Endothelial cell of umbilical vein (primary cell): ENCODE results near the gene FAM3A. TPM values are rescaled to one million over a fixed set of nuclear protein-coding genes. Genes with fewer than 3 reads are reported as not detected.

Source experiments
- BruUV-seq: library from RNA; stranded (reverse); fragments of 400-500 nt; replicated peaks from 2 replicates; lab custom pipeline; 2021; lab: Mats Ljungman, UMichigan
- CTCF ChIA-PET: fragments of 300-600, 350-600 bp; sonication (Branson Sonifier 250); formaldehyde crosslinking; loops from one replicate; lab custom pipeline; 2021; ENCODE audit warnings: antibody characterized with exemption, inconsistent platforms; lab: Charles Lee
- POLR2A ChIA-PET: fragments of 300-600, 350-600 bp; sonication (Branson Sonifier 250); formaldehyde crosslinking; loops from one replicate; lab custom pipeline; 2021; ENCODE audit warnings: antibody characterized with exemption, inconsistent platforms; lab: Charles Lee
- DNase-seq: peaks from one replicate; pipeline ENCODE4 v3.0.0-alpha.2; 2011; ENCODE audit warnings: low read depth, low spot score
- FAIRE-seq: peaks from 2 replicates; lab custom pipeline; 2011; peaks lifted over from hg19 to GRCh38; lab: Jason Lieb, UNC
- H2AFZ ChIP-seq: 2 replicates; pipeline ENCODE4 v1.6.0; 2012; ENCODE audit warnings: low read depth, low read length, control low read depth, inconsistent platforms
- H3K27ac ChIP-seq: 2 replicates; pipeline ENCODE4 v1.5.1; 2011; ENCODE audit warnings: low read depth, mild to moderate bottlenecking, control low read depth, low read length, moderate library complexity; ENCODE audit not compliant: insufficient read depth
- H3K27me3 ChIP-seq, 2 experiments: 2 replicates each; pipeline versions ENCODE4 v1.6.0 to v1.6.1; 2011; ENCODE audit warnings: low read length in 2 of 2, mixed read lengths in 1 of 2; ENCODE audit not compliant: control insufficient read depth in 2 of 2, insufficient read depth in 2 of 2
- H3K36me3 ChIP-seq, 2 experiments: 2 replicates in 1 of 2; 3 replicates in 1 of 2; pipeline ENCODE4 v1.5.1; 2011; ENCODE audit warnings: low read length in 2 of 2, mild to moderate bottlenecking in 1 of 2, moderate library complexity in 1 of 2; ENCODE audit not compliant: control insufficient read depth in 2 of 2, insufficient read depth in 2 of 2; ENCODE audit errors: extremely low read depth in 1 of 2
- H3K4me1 ChIP-seq: 3 replicates; pipeline ENCODE4 v1.5.1; 2011; ENCODE audit warnings: mild to moderate bottlenecking, low read length; ENCODE audit not compliant: control insufficient read depth, insufficient read depth; ENCODE audit errors: extremely low read depth
- H3K4me2 ChIP-seq: 2 replicates; pipeline ENCODE4 v1.6.1; 2011; ENCODE audit warnings: low read length, control low read depth, mixed read lengths; ENCODE audit not compliant: insufficient read depth
- H3K4me3 ChIP-seq, 3 experiments: fragments of 200-600 bp in 1 of 3; sonication (generic), shearing (Covaris generic) in 1 of 3; replicated peaks in 1 of 3; 2 replicates each; pipeline ENCODE4 v1.5.1; 2011 to 2016; ENCODE audit warnings: control low read depth in 3 of 3, low read length in 3 of 3, mild to moderate bottlenecking in 2 of 3, inconsistent platforms in 1 of 3, low read depth in 1 of 3, moderate library complexity in 1 of 3; ENCODE audit not compliant: insufficient read depth in 1 of 3
- H3K79me2 ChIP-seq: 2 replicates; pipeline ENCODE4 v1.6.0; 2012; ENCODE audit warnings: low read length, inconsistent platforms; ENCODE audit not compliant: control insufficient read depth, insufficient read depth
- H3K9ac ChIP-seq: replicated peaks from 2 replicates; pipeline ENCODE3; 2011; ENCODE audit warnings: low read length, control low read depth; ENCODE audit not compliant: insufficient read depth; ENCODE audit errors: extremely low read depth
- H3K9me1 ChIP-seq: replicated peaks from 3 replicates; pipeline ENCODE4 v1.6.0; 2011; ENCODE audit warnings: mild to moderate bottlenecking, low read length; ENCODE audit not compliant: control insufficient read depth, insufficient read depth; ENCODE audit errors: extremely low read depth
- H3K9me3 ChIP-seq: replicated peaks from 2 replicates; pipeline ENCODE4 v1.5.1; 2012; ENCODE audit warnings: low read length, inconsistent platforms; ENCODE audit not compliant: control insufficient read depth, insufficient read depth
- H4K20me1 ChIP-seq: replicated peaks from 2 replicates; pipeline ENCODE3; 2011; ENCODE audit warnings: mild to moderate bottlenecking, low read length; ENCODE audit not compliant: control insufficient read depth, insufficient read depth; ENCODE audit errors: extremely low read depth
- EZH2 ChIP-seq: IDR thresholded peaks from 2 replicates; pipeline ENCODE4 v1.6.1; 2012; ENCODE audit warnings: borderline replicate concordance, low read depth, mild to moderate bottlenecking, moderate library complexity, low read length, inconsistent platforms; ENCODE audit not compliant: severe bottlenecking
- FOS ChIP-seq: IDR thresholded peaks from 2 replicates; pipeline ENCODE4 v1.6.1; 2011; ENCODE audit warnings: mild to moderate bottlenecking, low read length, moderate library complexity, borderline replicate concordance; ENCODE audit not compliant: insufficient read depth
- GATA2 ChIP-seq: IDR thresholded peaks from 2 replicates; pipeline ENCODE4 v1.7.0; 2011; ENCODE audit warnings: low read depth, mild to moderate bottlenecking, moderate library complexity, mixed read lengths, low read length; ENCODE audit not compliant: insufficient read length, insufficient read depth
- JUN ChIP-seq: IDR thresholded peaks from 2 replicates; pipeline ENCODE4 v1.6.1; 2011; ENCODE audit warnings: borderline replicate concordance, low read depth; ENCODE audit not compliant: insufficient read length, insufficient read depth
- MYC ChIP-seq: IDR thresholded peaks from one replicate; pipeline ENCODE4 v1.6.1; 2011; ENCODE audit warnings: mild to moderate bottlenecking, low read depth, low read length
- POLR2A ChIP-seq: IDR thresholded peaks from 2 replicates; pipeline ENCODE4 v1.6.1; 2012; ENCODE audit warnings: low read depth, mild to moderate bottlenecking, control low read depth, low read length
- POLR2AphosphoS5 ChIP-seq: IDR thresholded peaks from 2 replicates; pipeline ENCODE4 v1.6.1; 2012; ENCODE audit warnings: low read depth, mild to moderate bottlenecking, control low read depth, low read length, moderate library complexity; ENCODE audit not compliant: insufficient read depth
- dilution Hi-C: fragments of 300-500 bp; cut with MboI; formaldehyde crosslinking; loops from one replicate; pipeline ENCODE4 v1.15.0; 2019; ENCODE audit warnings: low sequenced_read_pairs; ENCODE audit not compliant: extremely low pct_ligation_motif_present
- intact Hi-C: fragments of 100-400 bp; cut with micrococcal nuclease; formaldehyde crosslinking; loops from one replicate; pipeline ENCODE4 v1.10.0; 2022
- polyA plus RNA-seq, 4 experiments: library from polyadenylated mRNA; depleted of rRNA in 3 of 4; stranded (reverse) in 3 of 4; unstranded in 1 of 4; fragments of >200 nt; gene quantifications; 2 replicates each; pipeline versions ENCODE4 v1.2.1 to v1.2.3, GENCODE V29; 2011 to 2012; ENCODE audit warnings: missing spikeins in 1 of 4
- total RNA-seq: library from RNA; stranded (reverse); gene quantifications from 2 replicates; pipeline ENCODE4 v1.2.3, GENCODE V29; 2021
- TF ChIP-seq, protein P1 (sequence below): IDR thresholded peaks from 2 replicates; pipeline ENCODE4 v1.6.1; 2011; ENCODE audit not compliant: insufficient read depth, insufficient read length
- TF ChIP-seq, protein P2 (sequence below), 2 donors: IDR thresholded peaks; 1 replicate in 1 of 2; 2 replicates in 1 of 2; pipeline ENCODE4 v1.5.1; 2011; ENCODE audit warnings: low read length in 2 of 2, mild to moderate bottlenecking in 2 of 2, moderate library complexity in 2 of 2, control low read depth in 1 of 2, inconsistent platforms in 1 of 2, low read depth in 1 of 2; ENCODE audit not compliant: insufficient read depth in 1 of 2; ENCODE audit errors: extremely low read depth in 1 of 2

Gene FAM3A
- total and polyA plus RNA-seq, 2 donors (not counting 3 experiments of a cell fraction or from before 2014, with no cell fraction given) = 32.0 to 42.9 TPM

DNA sequence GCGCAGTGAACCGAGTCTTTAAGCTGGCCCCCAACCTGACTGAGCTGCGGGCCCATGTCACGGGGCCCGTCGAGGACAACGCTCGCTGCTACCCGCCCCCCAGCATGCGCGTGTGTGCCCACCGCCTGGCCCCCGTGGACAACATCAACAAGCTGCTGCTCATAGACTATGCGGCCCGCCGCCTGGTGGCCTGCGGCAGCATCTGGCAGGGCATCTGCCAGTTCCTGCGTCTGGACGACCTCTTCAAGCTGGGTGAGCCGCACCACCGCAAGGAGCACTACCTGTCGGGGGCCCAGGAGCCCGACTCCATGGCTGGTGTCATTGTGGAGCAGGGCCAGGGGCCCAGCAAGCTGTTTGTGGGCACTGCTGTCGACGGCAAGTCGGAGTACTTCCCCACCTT lies 55.7 kb downstream of the FAM3A start:
- ChIA-PET CTCF (interaction anchor here (1.0 kb wide), 1 partner anchor 87 kb away, joined by 3 read pairs; no protein-coding TSS in a partner anchor), POLR2A (no interaction called here)
- H3K36me3 ChIP-seq = peaks cover 0 to 11% of the 10 kb centered on the region in 2 experiments
- no peak overlapping the region for H3K27ac ChIP-seq
- intact Hi-C loops (no loop called here), dilution Hi-C loops (no loop called here)
- H3K4me2 ChIP-seq = no peak overlapping the region
- H3K9me1 ChIP-seq = no peaks in the 10 kb centered on the region
- H3K4me3 ChIP-seq = no peak overlapping the region
- BruUV-seq = TSS peak; percentile 3
- peaks cover 25% of the 10 kb centered on the region for H3K79me2 ChIP-seq
- H3K9ac ChIP-seq = no peak overlapping the region
- no peaks in the 10 kb centered on the region for H3K9me3 ChIP-seq
- DNase-seq (no peak), FAIRE-seq (no peak)
- peaks cover 7% of the 10 kb centered on the region for H3K4me1 ChIP-seq
- no peaks in the 10 kb centered on the region for H3K27me3 ChIP-seq
- H2AFZ ChIP-seq = no peak overlapping the region
- no peak for TF ChIP-seq JUN
- no peak for TF ChIP-seq FOS
- no peak for TF ChIP-seq EZH2
- TF ChIP-seq, protein P1, sequence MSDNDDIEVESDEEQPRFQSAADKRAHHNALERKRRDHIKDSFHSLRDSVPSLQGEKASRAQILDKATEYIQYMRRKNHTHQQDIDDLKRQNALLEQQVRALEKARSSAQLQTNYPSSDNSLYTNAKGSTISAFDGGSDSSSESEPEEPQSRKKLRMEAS = no peak
- TF ChIP-seq, protein P2, sequence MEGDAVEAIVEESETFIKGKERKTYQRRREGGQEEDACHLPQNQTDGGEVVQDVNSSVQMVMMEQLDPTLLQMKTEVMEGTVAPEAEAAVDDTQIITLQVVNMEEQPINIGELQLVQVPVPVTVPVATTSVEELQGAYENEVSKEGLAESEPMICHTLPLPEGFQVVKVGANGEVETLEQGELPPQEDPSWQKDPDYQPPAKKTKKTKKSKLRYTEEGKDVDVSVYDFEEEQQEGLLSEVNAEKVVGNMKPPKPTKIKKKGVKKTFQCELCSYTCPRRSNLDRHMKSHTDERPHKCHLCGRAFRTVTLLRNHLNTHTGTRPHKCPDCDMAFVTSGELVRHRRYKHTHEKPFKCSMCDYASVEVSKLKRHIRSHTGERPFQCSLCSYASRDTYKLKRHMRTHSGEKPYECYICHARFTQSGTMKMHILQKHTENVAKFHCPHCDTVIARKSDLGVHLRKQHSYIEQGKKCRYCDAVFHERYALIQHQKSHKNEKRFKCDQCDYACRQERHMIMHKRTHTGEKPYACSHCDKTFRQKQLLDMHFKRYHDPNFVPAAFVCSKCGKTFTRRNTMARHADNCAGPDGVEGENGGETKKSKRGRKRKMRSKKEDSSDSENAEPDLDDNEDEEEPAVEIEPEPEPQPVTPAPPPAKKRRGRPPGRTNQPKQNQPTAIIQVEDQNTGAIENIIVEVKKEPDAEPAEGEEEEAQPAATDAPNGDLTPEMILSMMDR (IDR thresholded peaks at IDR 0.05; ENCODE audit: extremely low read depth in 1 of 2, insufficient read depth in 1 of 2, low read depth in 1 of 2, low read length in 2 of 2) = no peak
- no peak for TF ChIP-seq GATA2
- TF ChIP-seq POLR2A = no peak
- no peak for TF ChIP-seq POLR2AphosphoS5
- TF ChIP-seq MYC = no peak
- H4K20me1 ChIP-seq = no peaks in the 10 kb centered on the region
